T-helper 1 cell (primary cell): ENCODE data around the gene C16orf86.

Experiments
- DNase-seq, 5 donors: peaks; one replicate each; pipeline ENCODE4 v3.0.0-alpha.2; 2012 to 2020

Gene C16orf86

DNA sequence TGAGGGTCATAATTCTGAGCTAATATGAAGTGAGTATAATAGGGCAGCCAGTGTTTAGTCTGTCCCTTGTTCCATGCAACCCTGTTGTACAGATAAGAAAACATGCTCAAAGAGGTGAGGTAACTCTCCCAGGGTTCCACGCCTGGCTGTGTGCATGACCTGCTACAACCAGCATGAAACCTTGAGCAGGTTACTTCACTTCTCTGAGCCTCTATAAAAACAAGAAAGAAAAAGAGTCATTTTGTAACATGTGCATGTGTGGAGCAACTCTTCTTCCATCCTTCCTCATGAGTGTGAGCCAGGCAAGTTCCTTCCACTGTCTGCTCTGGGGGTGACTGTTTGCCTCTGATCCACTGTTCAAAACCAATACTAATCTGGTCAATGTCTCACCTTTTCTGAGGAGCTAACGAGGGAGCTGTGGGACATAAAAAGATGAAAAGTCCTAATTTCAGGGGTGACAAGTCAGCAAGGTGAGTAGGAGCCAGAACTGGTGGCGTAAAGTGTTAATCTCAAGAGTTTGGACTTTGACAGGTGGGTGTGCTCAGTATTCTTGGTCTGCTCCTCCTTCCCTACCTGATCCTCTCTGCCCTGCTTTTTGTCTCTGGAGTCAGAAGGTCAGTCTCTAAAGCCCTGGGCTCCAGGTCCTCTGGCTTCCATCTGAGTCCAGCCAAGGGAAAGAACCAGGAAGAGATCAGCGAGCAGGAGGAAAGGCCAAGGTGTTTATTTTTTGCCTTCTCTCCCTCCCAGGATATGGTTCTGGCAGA lies 31.0 kb downstream of the C16orf86 start:
- DNase-seq = no peak

GRCh38 chr16:67699265-67699664 lies 32.7 kb downstream of the C16orf86 start:
- DNase-seq = no peak

GRCh38 chr16:67701420-67701819 lies 34.8 kb downstream of the C16orf86 start:
- DNase-seq = no peak

GRCh38 chr16:67702130-67702529 lies 35.5 kb downstream of the C16orf86 start:
- no peak for DNase-seq

DNA sequence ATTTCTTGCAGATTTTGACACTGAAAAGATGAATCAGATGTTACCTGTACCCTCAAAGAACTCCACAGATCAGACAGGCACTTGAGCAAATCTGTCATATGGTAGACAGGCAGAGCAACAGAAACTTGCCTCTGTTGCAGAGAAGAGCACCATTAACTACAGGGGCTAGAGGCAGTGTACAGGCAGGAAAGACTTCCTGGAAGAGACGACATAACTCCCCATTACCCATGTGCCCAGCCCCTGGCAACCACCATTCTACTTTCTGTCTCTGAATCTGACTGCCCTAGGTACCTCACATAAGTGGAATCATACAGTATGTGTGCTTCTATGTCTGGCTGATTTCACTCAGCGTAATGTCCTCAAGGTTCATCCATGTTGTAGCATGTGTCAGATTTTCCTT lies 37.0 kb downstream of the C16orf86 start:
- peak in 1 of 5 donors; percentile 64 for DNase-seq

DNA sequence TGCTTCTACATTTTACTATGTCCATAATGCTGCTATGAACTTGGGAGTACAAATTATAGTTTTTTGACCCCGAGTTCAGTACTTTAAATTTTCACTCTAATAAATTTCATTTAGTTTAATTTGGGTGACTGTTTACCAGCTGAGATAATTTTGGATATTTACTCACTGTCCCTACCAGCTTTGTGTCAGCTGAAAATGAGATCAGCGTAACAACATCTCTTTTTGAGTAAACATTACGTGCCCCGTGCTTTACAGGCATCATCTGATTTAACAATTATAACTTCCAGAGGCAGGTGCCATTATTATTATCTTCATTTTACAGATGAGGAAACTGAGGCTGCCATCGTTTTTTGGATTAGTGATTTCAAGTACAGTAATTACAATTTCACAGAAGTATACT lies 37.5 kb downstream of the C16orf86 start:
- no peak for DNase-seq

DNA sequence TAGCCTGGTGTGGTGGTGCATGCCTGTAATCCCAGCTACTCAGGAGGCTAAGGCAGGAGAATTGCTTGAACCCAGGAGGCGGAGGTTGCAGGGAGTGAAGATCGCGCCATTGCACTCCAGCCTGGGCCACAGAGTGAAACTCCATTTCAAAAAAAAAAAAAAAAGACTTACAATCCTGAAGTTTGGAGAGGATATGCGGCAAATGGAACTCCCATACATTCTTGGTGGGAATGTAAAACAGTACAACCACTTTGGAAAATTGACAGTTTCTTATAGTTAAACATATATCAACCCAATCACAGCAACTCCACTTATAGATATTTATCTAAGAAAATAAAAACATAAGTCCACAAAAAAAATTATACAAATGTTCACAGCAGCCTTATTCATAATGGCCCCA lies 40.6 kb downstream of the C16orf86 start:
- DNase-seq = no peak

- no peak for DNase-seq
Measured at GRCh38 chr16:67707790-67708189, 41.2 kb downstream of the C16orf86 start.

- no peak for DNase-seq
Measured at GRCh38 chr16:67708368-67708771, 41.8 kb downstream of the C16orf86 start.

GRCh38 chr16:67709050-67709449 lies 42.4 kb downstream of the C16orf86 start:
- no peak for DNase-seq

DNA sequence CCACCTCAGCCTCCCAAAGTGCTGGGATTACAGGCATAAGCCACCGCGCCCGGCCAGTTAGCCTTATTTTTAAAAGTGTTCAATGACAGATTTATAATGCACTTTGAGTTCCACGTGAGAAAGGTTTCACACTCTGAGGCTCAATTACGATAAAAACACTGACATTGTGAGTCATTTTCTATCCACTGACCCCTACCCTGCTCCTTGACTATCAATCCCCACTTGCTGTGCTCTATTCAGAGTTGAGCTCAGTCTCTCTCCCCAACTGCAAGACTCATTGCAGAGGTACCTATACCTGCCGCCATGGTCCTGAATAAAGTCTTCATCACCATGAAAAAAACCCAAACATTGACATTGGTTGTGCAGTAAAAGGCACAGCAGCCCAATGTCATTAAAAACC lies 44.0 kb downstream of the C16orf86 start:
- DNase-seq = no peak

DNA sequence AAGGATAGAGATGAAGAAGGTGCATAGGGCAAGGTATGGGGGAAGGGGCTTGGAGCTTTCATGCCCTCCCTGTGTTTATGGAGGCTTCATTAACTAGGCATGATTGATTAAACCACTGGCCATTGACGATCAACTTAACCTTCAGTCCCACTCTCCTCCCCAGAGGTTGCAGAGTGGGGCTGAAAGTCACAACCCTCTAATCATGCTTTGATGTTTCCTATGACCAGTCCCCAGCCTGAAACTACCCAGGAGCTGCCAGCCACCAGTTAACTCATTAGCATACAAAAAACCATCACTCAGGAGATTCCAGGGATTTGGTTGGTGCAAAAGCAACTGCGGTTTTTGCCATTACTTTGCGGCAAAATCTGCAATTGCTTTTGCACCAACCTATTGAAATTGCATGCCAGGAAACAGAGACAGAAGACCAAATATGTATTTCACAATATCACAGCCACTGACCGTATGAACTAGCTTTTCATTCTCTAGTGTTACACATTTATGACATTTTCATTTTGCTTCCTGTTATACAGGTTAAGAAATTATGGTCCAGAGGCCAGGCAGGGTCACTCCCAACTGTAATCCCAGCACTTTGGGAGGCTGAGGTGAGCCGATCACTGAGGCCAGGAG lies 47.1 kb downstream of the C16orf86 start:
- DNase-seq = no peak

DNA sequence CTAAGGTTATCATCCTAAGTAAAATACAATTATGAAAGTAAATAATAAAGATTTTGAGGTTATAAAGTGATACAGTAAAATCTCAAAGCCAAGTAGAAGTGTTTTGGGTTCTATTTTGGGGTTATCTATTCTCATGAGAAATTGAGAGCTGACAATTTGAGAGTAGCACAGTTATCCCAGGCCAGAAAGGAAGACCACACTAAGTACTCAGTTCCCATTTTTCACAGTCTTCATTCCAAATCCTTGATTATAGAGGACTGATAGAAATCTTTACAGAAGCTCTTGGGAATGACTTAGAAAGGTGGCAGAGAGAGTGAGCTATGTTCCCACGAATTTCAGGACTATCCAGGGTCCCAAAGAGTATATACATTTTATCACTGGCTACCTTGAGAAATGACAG lies 47.9 kb downstream of the C16orf86 start:
- no peak for DNase-seq

DNA sequence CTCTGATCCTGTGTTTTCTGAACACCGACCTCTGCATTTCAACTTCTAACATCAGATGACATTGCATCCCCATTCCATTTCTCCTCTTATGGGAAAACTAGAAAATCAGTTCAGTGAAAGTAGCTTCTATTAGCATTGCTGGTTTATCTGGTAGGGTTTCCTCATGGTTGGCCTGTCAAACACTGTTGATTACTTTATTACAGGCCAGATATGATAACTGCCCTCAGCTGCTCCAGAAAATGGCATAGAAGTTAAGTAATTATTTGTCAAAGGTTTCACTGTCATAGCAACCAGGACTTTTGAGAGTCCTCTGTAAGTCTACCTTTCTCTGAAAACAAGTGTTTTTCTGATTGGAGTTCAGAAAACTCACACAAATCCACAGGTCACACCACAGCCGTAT lies 49.5 kb downstream of the C16orf86 start:
- no peak for DNase-seq
